SH-SY5Y (cell line): ENCODE data around the gene SORBS2.

ENCODE experiments used
- GATA2 ChIP-seq: IDR thresholded peaks from 2 replicates; pipeline ENCODE4 v1.6.1; 2011; ENCODE audit warnings: mild to moderate bottlenecking, low read depth, low read length
- GATA3 ChIP-seq: IDR thresholded peaks from 2 replicates; pipeline ENCODE4 v1.6.1; 2011; ENCODE audit warnings: low read depth, mild to moderate bottlenecking, low read length, moderate library complexity

Gene SORBS2

GRCh38 chr4:185811509-185812364 is at the start of gene SORBS2:
Gene SORBS2, minus strand, starts transcription at chr4:185812194. Its CDS starts 121,623 bp downstream, at chr4:185690571.
- TF ChIP-seq GATA3: no peak
- TF ChIP-seq GATA2: no peak; the same call in none of the 2 replicates

- no peak for TF ChIP-seq GATA2
- TF ChIP-seq GATA3: no peak
Observed at GRCh38 chr4:185859111-185859510, 47.1 kb upstream of the SORBS2 start.

GRCh38 chr4:185853841-185854240 is 41.8 kb upstream of the SORBS2 start:
- TF ChIP-seq GATA2 (no peak), GATA3 (no peak)

- TF ChIP-seq GATA2 (no peak), GATA3 (no peak)
Observed at GRCh38 chr4:185852961-185853360, 41.0 kb upstream of the SORBS2 start.

GRCh38 chr4:185849664-185850550 is 37.9 kb upstream of the SORBS2 start:
- no peak for TF ChIP-seq GATA3
- no peak for TF ChIP-seq GATA2

- TF ChIP-seq GATA2 (peak; percentile 35; the same call in 1 of the 2 replicates), GATA3 (peak; percentile 26; the same call in 1 of the 2 replicates)
Observed at GRCh38 chr4:185847352-185848097, 35.5 kb upstream of the SORBS2 start.

GRCh38 chr4:185846505-185847150 is 34.6 kb upstream of the SORBS2 start:
- TF ChIP-seq GATA3 (no peak), GATA2 (no peak)

- TF ChIP-seq GATA2: no peak
Observed at GRCh38 chr4:185845966-185846365, 34.0 kb upstream of the SORBS2 start.

GRCh38 chr4:185841451-185841850 is 29.5 kb upstream of the SORBS2 start:
- TF ChIP-seq GATA3: no peak
- TF ChIP-seq GATA2: no peak

- TF ChIP-seq GATA2: no peak
- TF ChIP-seq GATA3: no peak
Observed at GRCh38 chr4:185840953-185841352, 29.0 kb upstream of the SORBS2 start.

- TF ChIP-seq GATA3 (no peak), GATA2 (no peak)
Observed at GRCh38 chr4:185840201-185840600, 28.2 kb upstream of the SORBS2 start.

- TF ChIP-seq GATA2 (no peak), GATA3 (no peak)
Observed at GRCh38 chr4:185839770-185840169, 27.8 kb upstream of the SORBS2 start.

GRCh38 chr4:185839194-185839712 is 27.3 kb upstream of the SORBS2 start:
- no peak for TF ChIP-seq GATA3
- no peak for TF ChIP-seq GATA2
